ENCODE measurements around the gene NEU1.

NEU1 gene

DNA sequence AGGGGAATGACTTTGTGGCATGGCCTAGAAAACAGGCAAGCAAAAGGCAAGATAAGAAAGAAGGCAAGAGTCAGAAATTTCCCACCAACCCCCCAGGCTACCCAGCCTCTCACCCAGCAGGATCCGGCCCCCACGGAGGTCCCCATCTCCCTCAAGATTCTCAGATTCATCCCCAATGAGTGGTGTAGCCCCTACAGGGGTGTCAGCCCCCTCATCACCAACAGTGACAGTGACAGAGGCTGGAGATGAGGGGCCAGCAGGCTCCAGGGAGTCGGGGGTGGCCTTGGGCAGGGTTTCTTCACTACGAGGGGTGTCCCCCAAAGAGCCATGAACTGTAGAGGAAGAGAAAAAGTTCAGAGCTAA is 33.9 kb upstream of the NEU1 start:
- DNase-seq (ENCODE audit: low spot score): no peak

- DNase-seq (ENCODE audit: low spot score): no peak
These were observed 30.2 kb upstream of the NEU1 start for GRCh38 chr6:31892821-31893220.

DNA sequence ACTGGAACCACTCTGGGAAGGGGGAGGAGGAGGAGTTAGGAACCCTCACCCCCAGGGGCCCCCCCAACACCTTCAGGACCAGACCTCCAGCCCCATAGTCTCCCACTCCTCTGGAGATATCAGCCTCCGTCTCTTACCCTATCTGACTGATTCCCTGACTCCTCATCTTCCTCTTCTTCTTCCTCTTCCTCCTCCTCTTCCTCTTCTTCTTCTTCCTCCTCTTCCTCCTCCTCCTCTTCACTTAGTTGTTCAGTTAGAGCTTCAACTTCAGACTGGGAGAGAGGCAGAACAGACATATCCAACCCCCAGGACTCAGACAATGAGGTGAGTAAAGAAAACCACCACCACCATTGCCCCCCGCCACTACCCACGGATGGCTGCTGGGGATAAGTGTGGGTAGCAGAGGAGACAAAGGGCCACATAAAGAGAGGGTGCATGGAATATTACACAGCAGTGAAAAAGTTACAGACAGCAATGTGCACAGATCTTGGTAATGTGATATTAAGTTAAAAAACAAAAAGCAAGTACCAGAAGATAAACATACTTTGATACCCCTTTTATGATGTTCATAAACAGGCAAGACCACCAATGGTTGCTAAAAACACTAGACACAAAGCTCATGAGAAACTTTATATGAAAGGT is 26.8 kb upstream of the NEU1 start:
- no peak for DNase-seq (ENCODE audit: low spot score)

DNA sequence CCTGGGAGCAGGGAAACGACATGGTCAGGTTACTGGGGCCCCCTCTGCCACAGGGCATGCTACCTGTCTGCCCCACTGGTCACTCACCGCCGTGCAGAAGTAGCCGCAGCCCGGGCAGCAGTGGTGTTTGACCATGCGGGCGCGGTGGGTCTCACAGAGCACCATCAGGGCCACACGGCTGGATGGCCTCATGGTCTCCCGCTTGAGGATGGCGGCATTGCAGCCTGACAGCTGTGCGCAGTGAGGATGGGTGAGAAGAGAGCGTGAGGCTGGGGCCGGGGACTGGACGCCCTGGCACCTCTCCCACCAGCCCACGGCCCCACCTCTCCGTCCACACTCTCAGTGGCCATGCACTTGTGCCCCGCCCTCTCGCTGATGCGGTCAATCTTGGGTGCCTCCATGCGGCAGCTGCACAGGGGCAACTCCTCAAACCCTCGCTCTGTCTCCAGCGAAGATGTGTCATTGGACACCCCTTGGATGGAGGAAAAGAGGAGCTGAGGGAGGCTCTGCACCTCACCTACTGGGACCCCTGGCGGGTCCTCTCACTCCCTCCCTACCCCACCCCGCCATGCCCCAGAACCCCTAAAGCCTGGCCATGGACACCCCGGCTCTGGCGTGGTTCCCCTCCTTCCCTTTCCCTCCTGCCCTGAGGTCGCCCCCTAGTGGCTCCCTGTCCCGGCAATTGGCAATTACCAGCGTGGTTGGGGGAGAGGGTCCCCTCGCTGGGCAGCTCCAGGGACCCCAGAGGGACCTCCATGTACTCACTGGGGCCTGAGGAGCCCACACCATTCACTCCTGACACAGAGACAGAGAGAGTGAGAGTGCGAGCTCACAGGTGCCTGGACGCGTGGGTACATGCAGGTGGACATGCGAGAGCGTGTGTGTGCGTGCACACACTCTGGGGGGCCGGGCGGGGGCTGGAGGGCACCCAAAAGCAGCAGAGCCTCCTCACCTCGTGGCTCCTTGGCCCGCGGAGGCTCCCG is 25.9 kb upstream of the NEU1 start:
- DNase-seq (ENCODE audit: low spot score): no peak

DNA sequence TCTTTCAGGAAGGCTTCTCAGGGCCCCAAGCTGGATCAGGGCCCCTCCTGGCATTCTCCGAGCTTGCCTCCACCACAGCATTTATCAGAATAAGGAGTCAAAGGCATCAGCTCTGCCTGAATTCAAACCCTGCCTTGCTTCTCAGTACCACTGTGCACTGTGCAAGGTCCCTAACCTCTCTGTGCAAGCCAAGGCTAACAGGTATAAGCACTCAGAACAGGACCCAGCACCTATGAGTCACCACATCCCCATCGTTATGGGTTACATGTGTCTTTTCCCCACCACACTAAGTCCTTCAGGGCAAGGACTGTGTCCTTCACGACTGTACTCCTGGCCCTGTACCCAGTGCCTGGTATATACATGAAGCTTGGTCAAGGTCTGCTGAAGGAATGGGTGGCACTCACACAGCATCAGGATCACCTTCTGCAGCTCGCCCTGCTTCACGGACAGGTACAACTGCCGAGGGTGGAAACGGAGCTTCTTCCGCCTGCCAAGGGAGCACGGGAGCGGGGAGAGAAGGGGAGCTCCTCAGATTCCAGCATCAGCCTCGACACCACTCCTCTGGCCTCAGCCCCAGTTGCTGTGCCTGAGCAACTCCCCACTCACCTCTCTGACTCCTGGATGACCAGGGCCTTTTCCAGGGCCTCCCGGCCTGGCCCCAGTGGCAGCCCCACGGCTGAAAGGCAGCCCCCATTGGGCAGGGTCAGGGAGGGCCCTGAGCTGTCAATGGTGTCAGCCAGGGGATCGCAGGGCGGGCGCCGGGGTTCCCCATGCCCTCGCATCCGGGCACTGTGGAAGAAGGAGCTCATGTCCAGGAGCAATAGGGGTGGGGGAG is 24.8 kb upstream of the NEU1 start:
- no peak for DNase-seq (ENCODE audit: low spot score)

- DNase-seq (ENCODE audit: low spot score): no peak
These were observed 23.9 kb upstream of the NEU1 start for GRCh38 chr6:31886541-31886991.

- no peak for DNase-seq (ENCODE audit: low spot score)
These were observed 22.0 kb upstream of the NEU1 start for GRCh38 chr6:31884528-31885035.

GRCh38 chr6:31883676-31884075 is 21.1 kb upstream of the NEU1 start:
- no peak for DNase-seq (ENCODE audit: low spot score)

GRCh38 chr6:31882344-31882743 is 19.7 kb upstream of the NEU1 start:
- no peak for DNase-seq (ENCODE audit: low spot score)

DNA sequence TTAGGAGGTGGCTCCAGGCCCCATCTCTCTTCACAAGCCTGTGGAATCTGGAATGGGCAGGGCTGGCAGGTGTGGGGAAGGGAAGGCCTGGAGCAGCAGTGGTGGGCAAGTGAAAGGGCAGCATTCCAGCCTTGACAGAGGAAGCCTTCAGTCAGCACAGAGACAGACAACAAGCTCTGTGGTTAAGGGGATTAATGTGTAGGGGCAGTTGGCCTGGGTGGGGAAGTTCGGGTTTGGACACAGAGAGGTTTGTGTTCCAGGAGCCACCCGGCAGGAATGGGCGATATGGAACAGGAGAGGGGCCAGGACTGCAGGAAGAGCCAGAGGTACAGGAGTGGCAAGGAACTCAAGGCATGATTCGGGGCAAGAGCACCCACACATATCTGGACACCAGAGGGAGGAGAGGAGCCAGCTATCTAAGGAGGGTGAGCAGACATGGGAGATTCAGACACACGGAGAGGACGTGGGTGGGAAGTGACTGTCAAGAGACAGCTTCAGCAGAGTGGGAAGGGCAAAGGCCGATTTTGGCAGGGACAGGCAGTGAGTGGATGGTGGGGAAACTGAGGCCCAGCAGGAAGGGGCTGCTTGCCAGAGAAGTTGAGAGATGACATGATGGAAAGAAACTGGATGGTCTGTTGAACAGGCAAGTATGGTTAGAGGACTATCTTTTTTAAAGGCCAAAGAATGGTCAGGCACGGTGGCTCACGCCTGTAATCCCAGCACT is 18.7 kb upstream of the NEU1 start:
- no peak for DNase-seq (ENCODE audit: low spot score)

GRCh38 chr6:31880616-31881015 is 18.0 kb upstream of the NEU1 start:
- DNase-seq (ENCODE audit: low spot score): no peak

- DNase-seq (ENCODE audit: low spot score): no peak
These were observed 17.3 kb upstream of the NEU1 start for GRCh38 chr6:31879901-31880300.

GRCh38 chr6:31879143-31879542 is 16.5 kb upstream of the NEU1 start:
- no peak for DNase-seq (ENCODE audit: low spot score)

- DNase-seq (ENCODE audit: low spot score): no peak
These were observed 16.1 kb upstream of the NEU1 start, which contains the start of gene SLC44A4 for GRCh38 chr6:31878726-31879125. Gene SLC44A4, minus strand, starts transcription at chr6:31878997. Its CDS starts 17 bp downstream, at chr6:31878980.

GRCh38 chr6:31878222-31878621 is 15.6 kb upstream of the NEU1 start:
- DNase-seq (ENCODE audit: low spot score): no peak

GRCh38 chr6:31877651-31878161 is 15.1 kb upstream of the NEU1 start:
- no peak for DNase-seq (ENCODE audit: low spot score)

DNA sequence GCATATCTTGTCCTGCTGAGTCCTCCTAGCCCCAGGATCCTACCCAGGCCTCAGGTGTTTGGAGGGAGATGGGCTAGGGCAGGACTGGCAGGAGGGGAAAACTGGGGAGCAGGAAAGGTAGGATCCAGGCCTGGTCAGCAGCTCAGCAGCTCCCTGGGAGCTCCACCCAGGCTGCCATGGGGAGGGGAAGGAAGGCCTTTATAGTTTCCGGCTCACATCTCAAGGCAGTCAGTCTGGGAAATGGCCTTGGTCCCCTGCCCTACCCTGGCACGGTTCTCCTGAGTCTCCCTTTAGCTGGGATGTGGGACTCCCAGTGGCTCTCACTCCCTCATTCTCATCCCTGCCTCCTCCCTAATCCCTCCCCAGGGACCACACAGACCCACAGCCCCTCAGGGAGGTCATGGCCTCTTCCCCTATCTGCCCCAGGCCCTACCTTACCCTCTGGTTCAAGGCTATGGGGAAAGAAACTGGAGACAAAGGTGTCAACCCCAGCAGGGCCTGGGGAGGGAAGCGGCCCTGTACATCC is 14.6 kb upstream of the NEU1 start:
- DNase-seq (ENCODE audit: low spot score): no peak

GRCh38 chr6:31876357-31876756 is 13.7 kb upstream of the NEU1 start:
- DNase-seq (ENCODE audit: low spot score): no peak

- DNase-seq (ENCODE audit: low spot score): no peak
These were observed 13.3 kb upstream of the NEU1 start for GRCh38 chr6:31875877-31876276.

DNA sequence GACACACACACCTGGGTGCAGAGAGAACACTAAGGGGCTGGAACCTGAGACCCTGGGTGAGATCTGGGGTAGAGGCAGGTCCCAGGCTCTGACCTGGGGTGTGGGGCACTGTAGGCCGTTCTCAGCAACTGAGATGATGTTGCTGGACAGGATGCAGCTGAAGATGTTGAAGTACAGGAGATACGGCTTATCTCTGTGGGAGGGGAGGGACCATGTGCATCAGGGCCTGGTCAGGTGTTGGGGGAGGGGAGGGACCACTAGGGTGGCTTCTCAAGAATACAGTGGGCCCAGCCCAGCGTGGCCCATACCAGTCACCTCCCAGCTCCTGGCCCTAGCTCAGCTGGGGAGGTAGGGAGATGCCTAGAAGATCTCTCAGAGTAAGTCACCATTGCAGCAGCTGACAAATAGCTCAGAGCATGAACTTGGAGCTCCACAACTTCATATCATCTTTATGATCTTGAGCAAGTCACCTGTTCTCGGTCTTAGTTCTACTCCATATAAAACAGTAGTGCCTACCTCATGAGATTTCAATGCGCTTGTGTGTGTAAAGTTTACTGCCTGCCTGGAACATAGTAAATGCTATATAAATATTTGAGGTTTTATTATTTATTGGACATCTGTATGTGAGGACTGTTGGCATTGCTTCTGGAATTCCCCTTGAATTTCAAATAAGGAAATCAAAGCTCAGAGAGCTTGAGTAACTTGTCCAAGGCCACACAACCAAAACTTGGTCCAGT is 12.4 kb upstream of the NEU1 start:
- no peak for DNase-seq (ENCODE audit: low spot score)

Data from Ammon's horn (tissue), 1 donor.